HepG2 (cell line): ENCODE data around the gene TUBG2. TPM values are rescaled to one million over a fixed set of nuclear protein-coding genes. Genes with fewer than 3 reads are reported as not detected.

ENCODE experiments used
- ATAD3A ChIP-seq: sonication (generic); formaldehyde crosslinking; IDR thresholded peaks from 2 replicates; pipeline ENCODE4 v1.4.0; 2020; ENCODE audit warnings: missing genetic modification reagents
- DMAP1 ChIP-seq: IDR thresholded peaks from 2 replicates; pipeline ENCODE4 v1.6.1; 2016
- DZIP1 ChIP-seq: sonication (generic); formaldehyde crosslinking; IDR thresholded peaks from 2 replicates; pipeline ENCODE4 v1.5.0; 2020; ENCODE audit warnings: mild to moderate bottlenecking, missing genetic modification reagents
- KDM5B ChIP-seq: sonication (generic); formaldehyde crosslinking; IDR thresholded peaks from 2 replicates; pipeline ENCODE4 v1.4.0; 2020; ENCODE audit warnings: missing genetic modification reagents, mild to moderate bottlenecking, borderline replicate concordance
- MATR3 ChIP-seq: sonication (generic); formaldehyde crosslinking; IDR thresholded peaks from 2 replicates; pipeline ENCODE4 v1.4.0; 2020; ENCODE audit warnings: missing genetic modification reagents
- MAZ ChIP-seq, 2 experiments: sonication (generic) in 1 of 2; formaldehyde crosslinking in 1 of 2; IDR thresholded peaks; 2 replicates each; pipeline versions ENCODE4 v1.5.0 to v1.6.1; 2012 to 2020; ENCODE audit warnings: low read depth in 2 of 2, mild to moderate bottlenecking in 2 of 2, borderline replicate concordance in 1 of 2, improper control_type of control experiment in 1 of 2, low read length in 1 of 2, missing genetic modification reagents in 1 of 2, moderate library complexity in 1 of 2
- MXD3 ChIP-seq: IDR thresholded peaks from 2 replicates; pipeline ENCODE4 v1.6.1; 2016; ENCODE audit warnings: mild to moderate bottlenecking, missing biosample characterization, missing genetic modification reagents
- NBN ChIP-seq: fragments of 450-650 bp; conservative IDR thresholded peaks from 2 replicates; pipeline ENCODE4 v1.6.1; 2017
- NCOA2 ChIP-seq: sonication (generic); formaldehyde crosslinking; IDR thresholded peaks from 2 replicates; pipeline ENCODE4 v1.8.0; 2022; ENCODE audit warnings: inconsistent platforms
- PAX8 ChIP-seq: sonication (generic); formaldehyde crosslinking; IDR thresholded peaks from 2 replicates; pipeline ENCODE4 v1.8.0; 2022; ENCODE audit warnings: mild to moderate bottlenecking, missing genetic modification reagents, borderline replicate concordance
- PHB2 ChIP-seq: fragments of 450-650 bp; IDR thresholded peaks from 2 replicates; pipeline ENCODE4 v1.6.1; 2018; ENCODE audit not compliant: partially characterized antibody
- PRDM4 ChIP-seq: sonication (generic); formaldehyde crosslinking; IDR thresholded peaks from 2 replicates; pipeline ENCODE4 v1.9.0; 2021; ENCODE audit warnings: missing genetic modification reagents, borderline replicate concordance
- PRPF4 ChIP-seq: fragments of 200-400 bp; formaldehyde crosslinking; IDR thresholded peaks from 2 replicates; pipeline ENCODE4 v1.6.1; 2016; ENCODE audit warnings: low read length, low read depth; ENCODE audit not compliant: poor library complexity, severe bottlenecking
- SPEN ChIP-seq: sonication (generic); formaldehyde crosslinking; IDR thresholded peaks from 2 replicates; pipeline ENCODE4 v1.5.1; 2020; ENCODE audit warnings: low read depth, mild to moderate bottlenecking, missing genetic modification reagents
- ZNF10 ChIP-seq: sonication (generic); formaldehyde crosslinking; IDR thresholded peaks from 2 replicates; pipeline ENCODE4 v1.4.0; 2020; ENCODE audit warnings: mild to moderate bottlenecking, low read depth, missing genetic modification reagents, borderline replicate concordance
- ZNF124 ChIP-seq: sonication (generic); formaldehyde crosslinking; IDR thresholded peaks from 2 replicates; pipeline ENCODE4 v1.4.0; 2020; ENCODE audit warnings: missing genetic modification reagents
- ZNF24 ChIP-seq: fragments of 450-650 bp; IDR thresholded peaks from 2 replicates; pipeline ENCODE4 v1.6.1; 2017; ENCODE audit warnings: antibody characterized with exemption, mild to moderate bottlenecking
- ZNF331 ChIP-seq: sonication (generic); formaldehyde crosslinking; IDR thresholded peaks from 2 replicates; pipeline ENCODE4 v1.4.0; 2020; ENCODE audit warnings: missing genetic modification reagents
- ZNF333 ChIP-seq: sonication (generic); formaldehyde crosslinking; IDR thresholded peaks from 2 replicates; pipeline ENCODE4 v1.4.0; 2020; ENCODE audit warnings: mild to moderate bottlenecking, missing genetic modification reagents, borderline replicate concordance
- ZNF639 ChIP-seq: conservative IDR thresholded peaks from 2 replicates; pipeline ENCODE4 v1.6.1; 2018; ENCODE audit warnings: missing genetic modification reagents
- polyA plus RNA-seq, 8 experiments: library from polyadenylated mRNA; depleted of rRNA in 3 of 8; stranded (reverse) in 7 of 8; unstranded in 1 of 8; fragments of >200 nt; fragmentation: Illumina TruSeq in 4 of 8; extraction: Trizol in 4 of 8; gene quantifications; 2 replicates each; pipeline versions ENCODE4 v1.2.1 to v1.2.3, GENCODE V29; 2011 to 2016; ENCODE audit warnings: low read depth in 4 of 8, missing spikeins in 1 of 8, mixed read lengths in 1 of 8; ENCODE audit not compliant: insufficient read depth in 1 of 8
- total RNA-seq, 5 experiments: library from RNA; depleted of rRNA; stranded (reverse); fragments of >200 nt; fragmentation: Illumina TruSeq; extraction: Trizol; gene quantifications; 2 replicates each; pipeline ENCODE4 v1.2.3, GENCODE V29; 2016; ENCODE audit warnings: low read depth in 1 of 5
- TF ChIP-seq, protein P1 (sequence below): IDR thresholded peaks from 2 replicates; pipeline ENCODE4 v1.6.1; 2016; ENCODE audit warnings: control low read depth

Gene TUBG2
- total and polyA plus RNA-seq, 2 of the 13 experiments (the other 11 are each of a cell fraction or from before 2014, with no cell fraction given), result 16.0 to 42.3 TPM

GRCh38 chr17:42677921-42678781 lies 19.1 kb downstream of the TUBG2 start (continued):
- TF ChIP-seq ZNF124 (0 out of 2 replicates have a peak, but pooled peaks have one; percentile 24), SPEN (peak; percentile 43; the same call in 1 of the 2 replicates), PRDM4 (no peak), ZNF333 (CRISPR knock-in tag) (no peak), ZNF10 (no peak), MAZ (IDR thresholded peaks at IDR 0.05; ENCODE audit: borderline replicate concordance, low read depth, low read length) (peak; percentile 75), MAZ (CRISPR knock-in tag; IDR thresholded peaks at IDR 0.05; ENCODE audit: low read depth) (peak; percentile 68; the same call in 1 of the 2 replicates), PRPF4 (no peak), MATR3 (no peak), MXD3 (CRISPR knock-in tag) (peak; percentile 83), DMAP1 (peak; percentile 90), NCOA2 (CRISPR knock-in tag) (peak; percentile 70), ZNF639 (no peak; the same call in 1 of the 2 replicates), KDM5B (peak; percentile 72; the same call in 1 of the 2 replicates), ZNF331 (CRISPR knock-in tag) (peak; percentile 67; the same call in 1 of the 2 replicates), PAX8 (CRISPR knock-in tag) (no peak), NBN (no peak), DZIP1 (CRISPR knock-in tag) (no peak), PHB2 (no peak), ATAD3A (CRISPR knock-in tag) (peak; percentile 45; the same call in 1 of the 2 replicates), ZNF24 (no peak)
- TF ChIP-seq, protein P1, sequence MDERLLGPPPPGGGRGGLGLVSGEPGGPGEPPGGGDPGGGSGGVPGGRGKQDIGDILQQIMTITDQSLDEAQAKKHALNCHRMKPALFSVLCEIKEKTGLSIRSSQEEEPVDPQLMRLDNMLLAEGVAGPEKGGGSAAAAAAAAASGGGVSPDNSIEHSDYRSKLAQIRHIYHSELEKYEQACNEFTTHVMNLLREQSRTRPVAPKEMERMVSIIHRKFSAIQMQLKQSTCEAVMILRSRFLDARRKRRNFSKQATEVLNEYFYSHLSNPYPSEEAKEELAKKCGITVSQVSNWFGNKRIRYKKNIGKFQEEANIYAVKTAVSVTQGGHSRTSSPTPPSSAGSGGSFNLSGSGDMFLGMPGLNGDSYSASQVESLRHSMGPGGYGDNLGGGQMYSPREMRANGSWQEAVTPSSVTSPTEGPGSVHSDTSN, result no peak
